LoVo (cell line): ENCODE measurements around the gene AFTPH.

ENCODE experiments used
- DNase-seq: peaks from one replicate; pipeline ENCODE4 v3.0.0-alpha.2; 2016; ENCODE audit warnings: low spot score

AFTPH gene

DNA sequence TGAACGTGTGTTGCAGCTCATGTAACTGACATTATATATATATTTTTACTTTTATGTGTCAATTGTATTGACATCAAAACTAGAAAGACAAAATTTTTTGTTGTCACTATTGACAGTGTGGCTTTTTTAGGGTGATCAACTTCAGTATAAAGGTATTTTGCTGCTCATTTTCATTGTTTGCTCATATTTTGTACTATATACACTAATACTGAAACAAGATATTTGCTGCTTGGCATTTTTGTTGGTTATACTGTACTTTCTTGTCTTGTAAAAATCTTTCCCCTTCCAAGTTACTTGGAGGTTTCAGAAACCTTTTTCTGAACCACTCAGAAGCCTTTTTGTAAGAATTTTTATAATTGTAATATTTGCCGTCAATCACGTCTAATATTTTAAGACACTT lies 16.5 kb downstream of the AFTPH start:
- DNase-seq, result no peak

DNA sequence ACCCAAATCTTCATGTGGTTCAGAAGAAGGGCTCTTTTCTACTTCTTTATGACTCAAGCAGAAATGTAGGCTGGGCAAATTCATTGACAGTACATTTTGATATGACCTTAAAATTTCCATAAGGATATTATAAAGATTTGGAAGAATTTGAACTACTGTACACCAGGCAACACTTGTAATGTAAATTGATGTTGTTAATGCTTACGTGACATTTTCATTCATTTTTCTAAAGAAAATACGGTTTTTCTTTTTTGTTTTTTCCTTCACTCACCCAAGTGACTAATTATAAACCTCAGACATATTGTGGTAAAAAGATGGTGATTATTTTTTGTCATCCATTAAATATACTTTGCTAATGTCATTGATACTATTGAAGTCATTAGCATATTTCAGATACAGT lies 17.4 kb downstream of the AFTPH start:
- no peak for DNase-seq

DNA sequence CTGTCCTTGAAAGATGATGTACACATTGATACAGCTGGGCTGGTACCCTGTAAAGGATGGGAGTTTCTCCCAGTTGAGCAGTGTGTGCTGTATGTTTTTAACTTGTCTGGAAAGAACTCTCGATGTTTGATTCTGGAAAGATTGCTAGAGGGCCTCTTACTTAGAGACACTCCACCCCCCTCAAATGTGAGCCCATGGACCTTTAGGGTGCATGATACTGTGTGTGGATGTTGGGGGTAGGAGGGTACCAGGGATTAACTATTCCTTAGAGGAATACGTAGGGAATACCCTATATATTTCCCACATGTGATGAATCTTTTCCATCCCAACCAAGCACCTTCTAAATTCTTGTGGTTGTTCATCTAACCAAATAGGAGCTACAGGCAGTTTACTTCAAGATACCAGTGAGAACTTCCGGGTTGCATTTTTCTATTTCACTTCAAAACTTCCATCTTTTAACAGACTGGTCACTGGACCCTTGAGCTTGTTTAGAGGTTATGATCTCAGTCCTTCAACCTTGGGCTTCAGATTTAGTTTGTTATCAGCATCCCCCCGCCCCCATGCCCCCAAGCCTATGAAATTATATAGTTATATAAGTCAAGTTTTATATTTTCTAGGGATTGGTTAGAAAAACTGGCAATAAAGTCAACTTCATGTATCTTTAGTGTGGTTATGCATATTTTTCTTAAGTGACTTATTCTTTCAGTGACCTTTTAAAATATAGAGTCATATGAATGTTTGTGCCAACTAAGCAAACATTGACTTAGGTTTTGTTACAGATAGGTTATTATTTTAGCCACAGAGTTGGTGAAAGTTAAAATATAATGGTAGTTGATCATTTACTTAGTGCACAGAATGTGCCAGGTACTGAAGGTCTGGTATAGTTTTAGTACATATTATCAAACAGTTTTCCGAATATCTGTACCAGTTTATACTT lies 18.2 kb downstream of the AFTPH start:
- no peak for DNase-seq

DNA sequence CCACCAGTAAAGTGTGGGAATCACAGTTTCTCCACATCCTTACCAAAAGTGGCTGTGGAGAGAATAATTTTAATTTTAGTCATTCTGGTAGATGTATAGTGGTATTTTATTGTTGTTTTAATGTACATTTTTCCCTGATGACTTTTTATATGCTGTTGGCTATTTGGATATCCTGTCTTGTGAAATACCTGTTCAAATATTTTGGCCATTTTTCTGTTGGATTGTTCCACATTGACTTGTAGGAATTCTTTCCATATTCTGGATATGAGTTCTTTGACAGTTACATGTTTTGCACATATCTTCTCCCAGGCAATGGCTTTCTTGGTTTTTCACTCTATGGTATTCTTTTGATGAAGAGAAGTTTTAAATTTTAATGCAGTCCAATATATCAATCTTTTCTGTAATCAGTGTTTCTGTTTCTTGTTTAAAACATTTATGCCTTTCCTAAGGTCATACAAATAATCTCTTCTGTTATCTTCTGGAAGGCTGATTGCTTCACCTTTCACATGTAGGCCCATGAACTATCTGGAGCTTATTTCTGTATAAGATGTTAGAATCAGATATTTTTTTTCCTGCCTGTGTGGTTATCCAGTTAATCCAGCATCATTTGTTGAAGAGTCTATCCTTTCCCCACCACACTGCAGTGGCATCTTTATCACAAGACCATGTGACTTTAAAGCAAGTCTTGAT lies 19.0 kb downstream of the AFTPH start:
- DNase-seq, result no peak

DNA sequence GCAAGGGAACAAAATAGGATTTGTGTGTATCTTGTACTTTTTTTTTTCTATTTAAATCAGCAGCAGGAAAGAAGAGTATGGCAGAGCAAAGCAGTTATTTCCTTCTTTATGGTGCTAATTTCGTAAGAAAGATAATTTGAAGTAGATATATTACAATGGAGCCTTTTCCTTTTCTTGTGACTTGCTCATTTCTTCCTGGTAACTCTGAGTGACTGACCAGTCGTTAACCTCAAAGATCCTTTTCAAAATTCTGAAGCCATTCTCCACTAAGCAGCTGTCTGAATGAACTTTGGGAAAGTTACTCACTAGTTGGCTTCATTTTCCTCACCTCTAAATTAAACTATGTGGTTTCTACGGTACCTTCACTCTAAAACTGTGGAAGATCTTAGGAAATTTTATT lies 24.6 kb downstream of the AFTPH start:
- no peak for DNase-seq

DNA sequence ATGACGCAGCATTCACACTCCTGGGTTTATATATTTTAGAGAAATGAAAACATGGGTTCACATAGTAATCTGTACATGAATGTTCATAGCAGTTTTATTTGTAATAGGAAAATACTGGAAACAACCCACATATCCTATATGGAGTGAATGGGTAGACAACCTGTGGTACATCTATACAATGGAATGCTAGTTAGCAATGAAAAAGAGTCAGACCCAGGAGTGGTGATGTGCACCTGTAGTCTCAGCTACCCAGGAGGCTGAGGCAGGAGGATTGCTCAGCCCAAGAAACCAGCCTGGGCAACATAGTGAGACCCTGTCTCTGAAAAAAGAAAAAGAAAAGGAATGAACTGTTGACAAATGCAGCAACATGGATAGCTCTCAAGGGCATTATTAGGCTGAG lies 25.9 kb downstream of the AFTPH start:
- no peak for DNase-seq

- DNase-seq, result no peak
Observed at GRCh38 chr2:64551851-64552250, 27.7 kb downstream of the AFTPH start.

GRCh38 chr2:64554117-64554516 lies 30.0 kb downstream of the AFTPH start:
- no peak for DNase-seq

DNA sequence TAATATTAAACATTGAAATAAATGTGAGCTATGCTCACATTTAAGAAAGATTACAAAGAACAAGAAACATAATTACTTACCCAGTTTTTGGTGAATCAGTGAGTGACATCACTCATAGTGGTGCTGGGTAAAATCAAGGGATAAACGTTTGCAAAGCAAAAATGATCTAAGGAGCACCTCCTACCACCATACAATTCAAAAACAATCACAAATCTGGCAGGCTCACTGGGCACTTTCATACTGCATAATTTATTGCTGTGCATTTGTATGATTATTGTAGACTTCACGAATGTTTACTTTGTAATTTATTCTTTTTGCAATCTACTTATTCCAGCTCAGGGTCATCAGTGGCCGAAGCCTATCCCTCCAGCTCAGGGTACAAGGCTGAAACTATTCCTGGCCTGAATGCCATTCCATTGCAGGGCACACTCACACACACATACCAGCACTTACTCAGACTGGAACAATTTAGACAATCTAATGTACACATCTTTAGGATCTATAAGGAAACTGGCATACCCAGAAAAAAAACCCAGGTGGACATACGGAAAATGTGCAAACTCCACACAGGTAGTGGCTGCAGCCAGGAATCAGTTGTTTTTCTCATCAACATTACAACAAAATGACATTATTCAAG lies 34.4 kb downstream of the AFTPH start:
- DNase-seq, result no peak

- no peak for DNase-seq
Observed at GRCh38 chr2:64562148-64562784, 38.1 kb downstream of the AFTPH start.

GRCh38 chr2:64563436-64563938 lies 39.4 kb downstream of the AFTPH start:
- DNase-seq, result no peak

DNA sequence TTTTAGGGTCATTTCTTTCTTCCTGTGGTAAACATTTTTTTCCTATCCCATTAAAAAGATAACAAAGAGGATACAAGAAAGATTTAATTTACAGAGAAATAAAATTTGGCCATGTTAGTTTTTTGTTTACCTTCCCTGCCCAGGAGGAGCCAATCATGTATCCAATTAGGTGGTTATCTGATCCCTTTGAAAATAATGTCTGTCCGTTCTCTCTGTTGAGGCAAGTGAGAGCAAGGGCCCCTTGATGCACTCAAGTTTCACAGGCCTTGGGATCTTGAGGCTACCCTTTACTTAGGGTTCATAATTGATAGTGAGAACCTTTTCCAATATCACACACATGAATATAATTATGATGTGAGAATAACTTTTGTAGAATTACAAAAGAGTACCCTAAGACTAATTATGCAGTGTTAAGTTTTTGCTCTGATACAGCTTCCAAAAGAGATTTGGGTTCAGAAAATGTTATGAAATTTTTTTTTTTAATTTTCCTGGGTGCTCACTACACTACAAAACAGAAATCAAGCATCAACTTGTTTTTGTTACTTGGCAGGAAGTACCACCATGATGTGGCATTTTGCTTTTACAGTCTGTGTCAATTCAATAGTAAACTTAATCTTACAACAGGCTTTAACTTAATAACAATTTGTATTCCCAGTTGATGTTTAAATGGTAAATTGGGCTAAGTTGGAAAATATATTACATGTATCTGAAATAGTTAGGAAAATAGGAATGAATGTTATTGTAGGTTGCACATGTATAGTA lies 42.0 kb downstream of the AFTPH start:
- no peak for DNase-seq

DNA sequence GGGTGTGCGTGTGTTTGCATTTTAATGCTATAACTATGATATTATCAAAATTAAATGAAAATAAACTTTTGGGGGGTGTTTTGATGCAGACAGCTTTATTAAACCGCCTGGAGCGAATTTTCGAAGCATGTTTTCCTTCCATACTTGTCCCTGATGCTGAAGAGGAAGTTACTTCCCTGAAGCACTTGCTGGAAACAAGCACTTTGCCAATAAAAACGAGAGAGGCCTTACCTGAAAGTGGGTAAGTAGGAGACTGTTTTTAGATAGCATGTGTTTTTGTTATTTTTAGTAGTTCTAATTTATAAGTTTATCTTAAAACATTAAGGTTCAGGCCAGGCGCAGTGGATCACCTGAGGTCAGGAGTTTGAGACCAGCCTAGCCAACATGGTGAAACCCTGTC lies 43.3 kb downstream of the AFTPH start:
- DNase-seq, result no peak

DNA sequence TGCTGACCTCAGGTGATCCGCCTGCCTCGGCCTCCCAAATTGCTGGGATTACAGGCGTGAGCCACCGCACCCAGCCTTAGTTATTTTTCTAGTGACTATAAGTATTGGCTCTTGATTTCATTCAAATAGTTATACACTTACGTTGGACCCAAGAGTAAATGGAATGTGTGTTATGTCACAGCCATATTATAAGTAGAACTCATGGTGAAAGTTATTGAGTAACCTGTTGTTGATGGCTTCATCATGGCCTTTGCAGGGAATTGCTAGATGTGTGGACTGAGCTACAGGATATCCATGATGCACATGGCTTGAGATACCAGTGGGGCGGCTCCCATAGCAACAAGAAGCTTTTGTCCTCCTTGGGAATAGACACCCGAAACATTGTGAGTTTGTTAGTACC lies 44.7 kb downstream of the AFTPH start:
- no peak for DNase-seq

- no peak for DNase-seq
Observed at GRCh38 chr2:64574871-64575270, 50.7 kb downstream of the AFTPH start.

GRCh38 chr2:64581018-64581417 lies 56.9 kb downstream of the AFTPH start:
- no peak for DNase-seq

DNA sequence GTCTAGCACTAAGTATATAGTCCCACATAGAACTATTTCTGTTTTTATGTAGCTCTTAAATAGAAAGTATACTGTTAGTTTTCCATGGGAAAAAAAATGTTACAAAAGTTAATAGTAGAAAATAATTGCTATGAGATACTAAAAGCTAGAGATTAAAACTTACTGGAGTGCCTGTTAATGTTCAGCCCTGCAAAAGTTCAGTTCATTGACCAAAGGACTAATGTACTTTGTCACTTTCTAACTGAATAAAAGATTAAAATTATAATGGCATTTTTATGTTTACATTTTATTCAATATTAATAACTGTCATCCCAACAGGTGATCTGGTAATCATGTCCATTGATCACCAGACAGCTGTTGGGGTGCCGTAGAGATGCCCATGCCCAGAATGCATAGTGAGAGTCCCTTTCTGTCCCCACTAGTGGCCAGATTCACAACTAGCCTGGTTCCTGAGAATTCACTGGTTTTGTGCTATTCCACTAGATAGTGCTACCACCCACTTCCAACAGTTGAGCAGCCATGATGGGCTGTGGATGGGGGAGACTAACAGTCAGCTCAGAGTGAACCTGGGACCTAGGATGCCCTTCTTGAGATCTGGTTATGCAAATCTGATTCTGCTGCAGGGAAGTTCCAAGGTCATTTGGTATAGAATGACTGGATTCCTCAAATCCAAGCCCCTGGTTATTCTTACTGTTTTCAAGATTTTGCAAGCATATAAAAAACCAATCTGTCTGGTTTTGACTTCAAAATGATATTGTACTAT lies 57.8 kb downstream of the AFTPH start:
- DNase-seq, result no peak

DNA sequence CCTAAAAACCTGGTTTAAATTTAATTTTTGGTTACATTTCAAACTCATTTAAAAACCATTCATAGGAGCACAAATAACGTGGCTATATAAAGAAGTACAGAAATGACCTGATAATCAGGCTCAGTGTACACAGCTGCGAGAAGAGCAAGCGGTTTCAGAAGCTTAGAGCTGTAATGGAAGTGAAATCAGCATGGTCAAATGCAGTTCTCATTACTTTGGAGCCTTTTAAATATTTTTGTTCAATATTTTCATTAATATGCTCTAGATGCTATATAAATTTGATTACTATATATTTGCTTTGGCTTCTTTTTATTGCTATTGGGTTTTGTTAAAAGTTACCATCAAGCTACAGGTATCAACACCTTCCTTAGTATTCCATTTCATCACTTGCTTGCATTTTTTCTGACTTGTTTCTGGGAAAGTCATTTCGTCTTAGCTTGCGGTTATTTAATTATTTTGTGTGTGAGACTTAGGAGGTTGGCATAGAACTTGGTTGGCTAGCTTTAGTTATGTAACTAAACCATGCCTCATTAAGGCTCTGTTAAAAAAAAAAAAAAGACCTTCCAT lies 58.7 kb downstream of the AFTPH start:
- no peak for DNase-seq

DNA sequence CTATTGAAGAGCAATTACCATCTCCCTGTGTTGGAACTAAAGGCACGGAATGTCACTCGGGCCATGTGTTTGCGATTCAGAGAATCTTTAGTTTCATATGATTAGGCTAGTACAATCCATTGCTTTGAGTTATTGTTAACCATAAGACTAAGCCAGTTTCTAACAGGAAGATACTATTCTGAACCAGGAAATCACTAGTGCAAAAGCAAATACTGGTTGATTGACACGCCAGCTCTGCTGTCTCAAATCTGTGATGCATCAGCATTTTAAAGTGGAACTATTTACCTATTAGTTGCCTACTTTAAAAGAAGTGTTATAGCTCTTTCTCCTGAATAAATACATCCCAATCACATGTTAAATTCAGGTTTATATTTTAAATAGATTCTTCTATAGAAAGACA lies 61.9 kb downstream of the AFTPH start:
- DNase-seq, result no peak

- peak; percentile 17 for DNase-seq
Observed at GRCh38 chr2:64586883-64587481, 62.9 kb downstream of the AFTPH start.
